Measurements from ENCODE around the gene PHLDB3.

PHLDB3 gene

GRCh38 chr19:43441716-43442115 is 62.8 kb downstream of the PHLDB3 start:
- Histone ChIP-seq H3K27ac (replicated peaks) (no peak overlapping the region), H3K4me3 (replicated peaks; ENCODE audit: insufficient read depth, low read length) (no peak overlapping the region), H3K27me3 (ENCODE audit: insufficient read depth, poor library complexity, severe bottlenecking) (no peaks in the 10 kb centered on the region)
- TF ChIP-seq REST (IDR thresholded peaks at IDR 0.05; ENCODE audit: insufficient replicate concordance, low read depth) (no peak), SPI1 (IDR thresholded peaks at IDR 0.05; ENCODE audit: borderline replicate concordance, low read depth) (no peak), CTCF (IDR thresholded peaks at IDR 0.05; ENCODE audit: insufficient read depth, low read length) (no peak), POLR2AphosphoS5 (IDR thresholded peaks at IDR 0.05; ENCODE audit: low read depth) (no peak), GABPA (IDR thresholded peaks at IDR 0.05; ENCODE audit: low read depth) (no peak)
- DNase-seq (ENCODE audit: low read depth in 1 of 2, low spot score in 1 of 2) = no peak

GRCh38 chr19:43439709-43440063 is 64.9 kb downstream of the PHLDB3 start:
- no peak overlapping the region for H3K4me3 ChIP-seq (replicated peaks; ENCODE audit: insufficient read depth, low read length)
- H3K27ac ChIP-seq (replicated peaks) = no peak overlapping the region
- no peaks in the 10 kb centered on the region for H3K27me3 ChIP-seq (ENCODE audit: insufficient read depth, poor library complexity, severe bottlenecking)
- TF ChIP-seq POLR2AphosphoS5 (IDR thresholded peaks at IDR 0.05; ENCODE audit: low read depth) = no peak
- TF ChIP-seq CTCF (IDR thresholded peaks at IDR 0.05; ENCODE audit: insufficient read depth, low read length) = no peak
- TF ChIP-seq GABPA (IDR thresholded peaks at IDR 0.05; ENCODE audit: low read depth) = no peak
- no peak for TF ChIP-seq REST (IDR thresholded peaks at IDR 0.05; ENCODE audit: insufficient replicate concordance, low read depth)
- no peak for TF ChIP-seq SPI1 (IDR thresholded peaks at IDR 0.05; ENCODE audit: borderline replicate concordance, low read depth)
- no peak for DNase-seq (ENCODE audit: low read depth in 1 of 2, low spot score in 1 of 2)

GRCh38 chr19:43439032-43439708 is 65.4 kb downstream of the PHLDB3 start:
- no peak for TF ChIP-seq REST (IDR thresholded peaks at IDR 0.05; ENCODE audit: insufficient replicate concordance, low read depth)
- TF ChIP-seq POLR2AphosphoS5 (IDR thresholded peaks at IDR 0.05; ENCODE audit: low read depth) = no peak
- no peak for TF ChIP-seq SPI1 (IDR thresholded peaks at IDR 0.05; ENCODE audit: borderline replicate concordance, low read depth)
- TF ChIP-seq CTCF (IDR thresholded peaks at IDR 0.05; ENCODE audit: insufficient read depth, low read length) = no peak
- no peak for TF ChIP-seq GABPA (IDR thresholded peaks at IDR 0.05; ENCODE audit: low read depth)
- H3K27ac ChIP-seq (replicated peaks) = no peak overlapping the region
- no peak overlapping the region for H3K4me3 ChIP-seq (replicated peaks; ENCODE audit: insufficient read depth, low read length)
- DNase-seq (ENCODE audit: low read depth in 1 of 2, low spot score in 1 of 2) = no peak
- no peaks in the 10 kb centered on the region for H3K27me3 ChIP-seq (ENCODE audit: insufficient read depth, poor library complexity, severe bottlenecking)

All from HL-60 (cell line).